Esophagus squamous epithelium (tissue), 4 donors: ENCODE results near the gene HSPA9.

Source experiments
- POLR2A ChIP-seq, 4 donors: fragments of 450-650 bp; IDR thresholded peaks; one replicate each; pipeline ENCODE4 v1.6.1; 2017; ENCODE audit warnings: antibody characterized with exemption in 4 of 4, mild to moderate bottlenecking in 4 of 4, moderate library complexity in 3 of 4
- TF ChIP-seq, protein P1 (sequence below), 6 experiments: fragments of 450-650 bp in 4 of 6; fragments of 200-600 bp in 2 of 6; sonication (generic) in 2 of 6; IDR thresholded peaks; one replicate each; pipeline ENCODE4 v1.5.1; 2016 to 2019; ENCODE audit warnings: antibody characterized with exemption in 6 of 6, mild to moderate bottlenecking in 4 of 6, moderate library complexity in 4 of 6

DNA sequence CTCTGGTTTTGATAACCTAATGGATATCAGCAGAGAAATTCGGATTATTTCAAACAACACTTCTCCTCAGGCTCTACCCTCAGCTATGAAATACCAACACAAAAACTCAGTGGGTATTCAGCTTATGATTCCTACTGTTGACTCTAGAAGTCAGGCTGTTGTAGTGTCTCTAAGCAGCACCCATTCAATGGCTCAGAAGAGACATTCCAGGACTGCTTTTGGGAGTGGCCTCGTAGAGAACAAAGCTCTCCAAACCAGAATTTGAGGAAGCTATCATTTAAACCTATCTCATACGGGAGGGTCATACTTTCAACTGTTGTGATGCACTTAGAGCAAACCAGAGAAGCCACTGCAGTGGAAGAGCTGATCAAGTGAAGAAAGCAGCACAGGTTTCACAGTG, 66.2 kb downstream of the HSPA9 start:
- TF ChIP-seq, protein P1, sequence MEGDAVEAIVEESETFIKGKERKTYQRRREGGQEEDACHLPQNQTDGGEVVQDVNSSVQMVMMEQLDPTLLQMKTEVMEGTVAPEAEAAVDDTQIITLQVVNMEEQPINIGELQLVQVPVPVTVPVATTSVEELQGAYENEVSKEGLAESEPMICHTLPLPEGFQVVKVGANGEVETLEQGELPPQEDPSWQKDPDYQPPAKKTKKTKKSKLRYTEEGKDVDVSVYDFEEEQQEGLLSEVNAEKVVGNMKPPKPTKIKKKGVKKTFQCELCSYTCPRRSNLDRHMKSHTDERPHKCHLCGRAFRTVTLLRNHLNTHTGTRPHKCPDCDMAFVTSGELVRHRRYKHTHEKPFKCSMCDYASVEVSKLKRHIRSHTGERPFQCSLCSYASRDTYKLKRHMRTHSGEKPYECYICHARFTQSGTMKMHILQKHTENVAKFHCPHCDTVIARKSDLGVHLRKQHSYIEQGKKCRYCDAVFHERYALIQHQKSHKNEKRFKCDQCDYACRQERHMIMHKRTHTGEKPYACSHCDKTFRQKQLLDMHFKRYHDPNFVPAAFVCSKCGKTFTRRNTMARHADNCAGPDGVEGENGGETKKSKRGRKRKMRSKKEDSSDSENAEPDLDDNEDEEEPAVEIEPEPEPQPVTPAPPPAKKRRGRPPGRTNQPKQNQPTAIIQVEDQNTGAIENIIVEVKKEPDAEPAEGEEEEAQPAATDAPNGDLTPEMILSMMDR (IDR thresholded peaks at IDR 0.05): no peak
- no peak for TF ChIP-seq POLR2A (IDR thresholded peaks at IDR 0.05)
